ENCODE results near the gene CCDC86.

The CCDC86 gene

GRCh38 chr11:60868682-60869450 lies 27.0 kb downstream of the CCDC86 start:
- DNase-seq (ENCODE audit: low read depth in 2 of 2) = no peak

- DNase-seq (ENCODE audit: low read depth in 2 of 2) = no peak
These were observed 27.5 kb downstream of the CCDC86 start for GRCh38 chr11:60869451-60869825.

DNA sequence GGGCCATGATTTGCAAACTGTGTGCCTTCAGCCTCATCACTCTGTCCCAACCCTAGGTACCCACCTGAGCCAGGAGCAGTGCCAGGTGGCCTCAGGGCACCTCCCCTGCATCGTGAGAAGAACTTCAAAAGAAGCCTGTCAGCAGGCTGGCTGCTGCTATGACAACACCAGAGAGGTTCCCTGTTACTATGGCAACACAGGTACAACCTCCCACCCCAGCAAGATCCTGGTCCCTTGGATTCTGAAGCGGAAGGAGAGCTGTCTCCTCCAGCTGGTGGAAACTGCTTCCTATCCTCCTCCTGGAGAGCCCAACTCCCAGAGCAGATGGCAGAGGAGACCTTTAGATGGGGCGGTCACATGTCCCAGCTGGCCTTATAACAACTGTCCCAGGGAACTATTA lies 28.4 kb downstream of the CCDC86 start:
- no peak for DNase-seq (ENCODE audit: low read depth in 2 of 2)

GRCh38 chr11:60870733-60871377 lies 28.9 kb downstream of the CCDC86 start:
- DNase-seq (ENCODE audit: low read depth in 2 of 2) = no peak

DNA sequence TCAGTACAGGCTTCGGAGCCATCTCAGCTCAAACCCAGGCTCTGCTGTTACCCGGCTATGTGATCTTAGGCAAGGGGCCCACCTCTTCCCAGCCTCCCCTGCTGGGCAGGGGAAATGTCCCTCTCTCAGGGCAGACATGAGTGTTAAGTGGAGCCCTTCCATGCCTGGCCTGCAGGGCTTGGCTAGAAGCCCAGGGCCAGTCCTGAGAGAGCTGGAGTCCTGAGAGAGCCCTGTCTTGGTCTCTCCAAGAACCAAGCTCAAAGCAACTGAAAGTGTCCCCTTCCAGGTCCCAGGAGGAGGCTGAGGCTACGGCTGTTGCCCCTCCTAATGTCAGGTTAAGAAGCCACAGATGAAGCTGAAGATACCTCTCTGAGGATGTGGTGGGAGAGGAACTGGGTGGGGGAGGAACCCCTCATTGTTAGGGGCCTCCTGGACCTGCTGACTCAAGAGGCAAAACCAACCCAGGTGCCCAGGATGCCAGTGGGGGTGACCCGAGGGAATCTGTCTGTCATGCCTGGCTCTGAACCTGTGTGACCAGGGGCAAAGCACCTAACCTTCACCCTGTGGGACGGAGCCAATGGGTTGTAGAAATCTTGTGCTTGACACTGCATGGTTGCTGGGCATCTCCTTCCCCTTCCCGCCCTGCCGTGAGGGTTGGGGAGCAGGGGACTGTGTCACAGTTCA lies 29.6 kb downstream of the CCDC86 start:
- DNase-seq (ENCODE audit: low read depth in 2 of 2) = no peak

- DNase-seq (ENCODE audit: low read depth in 2 of 2) = no peak
These were observed 30.4 kb downstream of the CCDC86 start for GRCh38 chr11:60872124-60872960.

GRCh38 chr11:60872961-60873524 lies 31.1 kb downstream of the CCDC86 start:
- DNase-seq (ENCODE audit: low read depth in 2 of 2) = no peak

DNA sequence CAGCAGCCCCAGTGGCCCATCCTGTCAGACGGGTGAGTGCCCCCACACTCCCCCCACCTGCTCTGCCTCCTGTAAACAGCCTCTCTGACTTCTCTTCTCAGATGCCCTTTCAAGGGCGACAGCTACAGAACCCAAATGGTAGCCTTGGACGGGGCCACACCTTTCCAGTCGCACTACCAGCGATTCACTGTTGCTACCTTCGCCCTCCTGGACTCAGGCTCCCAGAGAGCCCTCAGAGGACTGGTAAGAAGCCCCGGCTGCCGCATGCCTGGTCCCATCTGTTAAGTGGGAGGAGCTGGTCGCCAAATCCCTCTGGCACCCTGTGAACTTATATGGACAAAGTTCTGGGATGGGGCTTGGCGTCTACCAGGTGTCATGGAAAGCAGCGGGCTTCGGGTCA lies 31.6 kb downstream of the CCDC86 start:
- DNase-seq (ENCODE audit: low read depth in 2 of 2) = no peak

DNA sequence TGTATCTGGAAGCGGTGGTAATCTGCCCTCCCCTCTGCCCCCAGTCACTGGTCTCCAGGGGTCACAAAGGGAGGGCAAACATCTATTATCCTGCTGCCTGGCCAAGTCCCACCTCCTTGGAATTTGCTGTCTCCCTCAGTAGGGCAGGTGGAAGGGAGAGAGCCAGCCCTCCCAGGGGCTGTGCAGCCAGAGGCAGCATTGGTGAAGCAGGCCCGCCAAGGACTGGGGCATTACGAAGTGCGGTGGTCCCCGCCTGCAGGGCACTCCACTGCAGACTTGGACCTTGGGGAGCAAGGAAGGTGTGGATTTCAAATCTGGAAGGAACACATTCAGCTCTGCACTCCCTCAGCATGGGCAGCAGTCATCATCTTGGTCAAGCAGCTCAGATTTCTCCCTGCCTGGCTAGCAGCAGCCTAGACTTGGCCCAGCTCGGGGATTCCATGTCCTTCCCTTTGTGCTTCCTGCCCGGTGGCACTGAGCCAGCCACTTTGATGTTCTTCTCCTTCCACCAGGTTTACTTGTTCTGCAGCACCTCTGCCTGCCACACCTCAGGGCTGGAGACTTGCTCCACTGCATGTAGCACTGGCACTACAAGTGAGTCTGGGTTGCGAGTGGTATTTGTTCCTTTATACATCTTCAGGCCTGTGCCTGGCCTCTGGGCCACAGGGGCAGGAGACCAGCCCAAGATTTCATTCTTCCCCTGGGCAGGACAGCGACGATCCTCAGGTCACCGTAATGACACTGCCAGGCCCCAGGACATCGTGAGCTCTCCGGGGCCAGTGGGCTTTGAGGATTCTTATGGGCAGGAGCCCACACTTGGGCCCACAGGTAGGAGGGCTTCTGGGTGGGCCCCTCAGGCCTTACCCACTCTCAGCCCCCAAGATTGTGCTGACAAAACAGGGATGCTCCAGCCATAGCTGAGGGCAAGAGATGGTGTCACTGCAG lies 32.8 kb downstream of the CCDC86 start:
- DNase-seq (ENCODE audit: low read depth in 2 of 2) = no peak

DNA sequence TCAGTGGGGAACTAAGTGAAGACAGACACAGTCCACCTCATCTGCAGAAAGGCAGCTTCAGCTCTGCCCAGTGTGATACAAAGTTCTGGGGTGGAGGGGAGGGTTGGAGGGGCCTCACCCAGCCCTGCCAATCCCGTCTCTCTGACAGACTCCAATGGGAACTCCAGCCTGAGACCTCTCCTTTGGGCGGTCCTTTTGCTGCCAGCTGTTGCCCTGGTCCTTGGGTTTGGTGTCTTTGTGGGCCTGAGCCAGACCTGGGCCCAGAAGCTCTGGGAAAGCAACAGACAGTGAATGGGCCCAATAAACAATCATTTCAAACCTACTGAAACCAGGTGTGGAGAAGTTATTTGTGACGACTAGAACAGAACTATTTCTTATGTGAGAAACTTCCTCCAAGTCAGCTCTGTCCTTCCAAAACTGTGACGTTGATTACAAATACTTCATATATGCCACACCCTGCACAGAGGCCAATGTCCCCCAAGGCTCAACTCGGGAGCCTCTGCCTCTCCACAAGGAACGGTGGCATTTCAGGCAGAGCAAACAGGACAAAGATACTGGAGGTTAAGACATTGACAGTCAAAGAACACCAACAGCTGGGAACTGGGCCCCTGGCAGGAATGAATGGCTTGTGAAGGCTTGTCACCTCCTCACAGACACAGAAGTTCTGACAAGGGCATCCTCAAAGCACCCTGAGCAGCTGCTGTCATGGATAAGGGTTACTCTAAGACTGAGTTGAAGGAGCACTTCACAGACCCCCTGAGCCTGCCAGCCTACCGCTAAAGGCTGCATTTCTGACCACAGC lies 33.7 kb downstream of the CCDC86 start:
- no peak for DNase-seq (ENCODE audit: low read depth in 2 of 2)

DNA sequence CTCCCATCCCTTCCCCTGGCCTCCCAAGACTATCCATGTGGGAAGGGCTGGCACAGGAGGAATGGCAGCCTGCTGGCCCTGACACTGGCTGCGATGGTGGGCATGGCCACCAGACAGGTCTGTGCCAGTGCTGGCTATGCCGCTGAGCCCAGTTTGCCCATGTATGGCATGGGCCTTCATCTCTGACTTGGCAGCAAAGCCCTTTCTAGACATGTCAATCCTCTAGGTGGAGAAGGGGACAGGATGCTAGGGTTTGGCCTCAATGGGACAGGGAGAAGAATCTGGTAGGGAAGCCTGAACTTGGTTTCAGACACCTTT lies 34.2 kb downstream of the CCDC86 start:
- no peak for DNase-seq (ENCODE audit: low read depth in 2 of 2)

GRCh38 chr11:60878245-60879101 lies 36.6 kb downstream of the CCDC86 start:
- no peak for DNase-seq (ENCODE audit: low read depth in 2 of 2)

- DNase-seq (ENCODE audit: low read depth in 2 of 2) = no peak
These were observed 37.2 kb downstream of the CCDC86 start for GRCh38 chr11:60879104-60879503.

DNA sequence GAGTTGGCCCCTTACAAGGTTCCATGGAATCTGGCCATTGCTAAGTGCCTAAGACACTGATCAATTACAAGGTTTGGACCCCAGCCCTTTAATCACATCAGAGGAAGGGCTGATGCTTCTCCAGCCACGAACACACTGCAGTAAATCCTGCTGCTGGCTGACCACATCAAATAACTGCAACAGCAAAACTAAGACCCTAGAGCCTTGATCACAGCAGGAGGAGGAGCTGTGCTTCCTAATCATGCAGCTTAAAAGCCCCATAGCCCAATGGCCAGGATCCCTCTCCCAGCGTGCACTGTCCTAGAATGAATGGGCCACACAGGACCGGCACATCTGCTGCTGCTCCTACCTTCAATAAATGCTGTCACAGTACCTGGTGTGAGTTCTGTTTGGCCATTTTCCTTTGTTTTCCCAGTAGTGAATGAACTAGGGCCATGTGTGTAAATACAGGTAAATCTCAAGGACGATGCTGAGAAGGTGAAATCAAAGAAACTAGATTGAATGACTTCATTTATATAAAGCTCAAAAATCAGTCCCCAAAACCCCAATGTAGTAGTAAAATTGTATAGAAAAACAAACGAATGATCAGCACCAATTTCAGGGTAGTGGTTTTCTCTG lies 38.2 kb downstream of the CCDC86 start:
- DNase-seq (ENCODE audit: low read depth in 2 of 2) = no peak

- no peak for DNase-seq (ENCODE audit: low read depth in 2 of 2)
These were observed 38.9 kb downstream of the CCDC86 start for GRCh38 chr11:60880643-60881282.

DNA sequence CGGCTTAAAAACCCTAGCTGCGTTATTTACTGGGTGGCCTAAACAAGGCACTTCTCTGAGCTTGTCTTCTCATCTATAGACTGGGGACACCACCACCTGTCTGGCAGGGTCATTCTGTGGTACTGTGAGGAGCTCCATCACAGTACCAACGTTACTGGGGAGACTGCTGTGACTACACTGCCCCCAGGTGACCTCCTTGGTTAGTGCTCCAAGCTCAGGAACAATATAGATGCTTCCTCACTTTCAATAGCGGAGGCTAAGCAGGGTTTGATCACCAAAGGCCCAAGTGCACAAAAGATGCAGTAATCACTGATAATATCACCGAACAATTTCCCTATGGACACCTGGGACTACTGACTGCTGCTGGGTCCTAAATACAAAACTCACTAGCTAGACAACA lies 45.6 kb downstream of the CCDC86 start:
- no peak for DNase-seq (ENCODE audit: low read depth in 2 of 2)

DNA sequence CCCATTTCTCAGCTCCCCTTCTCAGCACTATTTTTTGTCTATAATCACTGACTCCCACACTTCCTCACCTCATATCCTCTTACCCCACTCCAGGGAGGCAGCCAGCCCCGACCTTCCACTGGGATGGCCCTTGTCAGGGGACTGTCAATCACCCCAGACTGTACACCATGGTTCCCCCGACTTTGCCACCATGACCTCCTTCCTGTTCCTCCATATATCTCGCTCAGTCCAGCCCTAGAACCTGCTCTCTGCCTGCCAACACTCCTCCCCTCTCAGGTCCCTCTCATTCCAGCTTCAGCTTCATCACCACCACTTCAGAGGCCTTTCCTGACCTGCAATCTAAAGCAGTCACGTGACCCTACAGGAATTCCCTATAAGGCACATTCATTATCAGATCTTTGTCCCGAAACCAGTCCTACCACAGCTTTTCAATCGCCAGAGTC lies 48.0 kb downstream of the CCDC86 start:
- no peak for DNase-seq (ENCODE audit: low read depth in 2 of 2)

GRCh38 chr11:60890696-60891095 lies 48.8 kb downstream of the CCDC86 start:
- DNase-seq (ENCODE audit: low read depth in 2 of 2) = no peak

Data from stimulated activated CD4-positive, alpha-beta T cell treated with anti-CD3 and anti-CD28 coated beads, Interleukin-1b, Interleukin-23, amount 100 ng/mL, for 1 hour (primary cell).